PC-3 (cell line): ENCODE results near the gene SCN7A.

Experiments used
- EZH2 ChIP-seq: fragments of 300-600 bp; sonication (generic); IDR thresholded peaks from one replicate; pipeline ENCODE4 v1.6.1; 2017; ENCODE audit warnings: antibody characterized with exemption, mild to moderate bottlenecking, low read length; ENCODE audit not compliant: unreplicated experiment
- EZH2phosphoT487 ChIP-seq: fragments of 300-600 bp; sonication (generic); IDR thresholded peaks from 2 replicates; pipeline ENCODE4 v1.6.1; 2018; ENCODE audit warnings: mild to moderate bottlenecking, antibody characterized with exemption, low read length, borderline replicate concordance
- TF ChIP-seq, protein P1 (sequence below): fragments of 300-600 bp; sonication (generic); conservative IDR thresholded peaks from 2 replicates; pipeline ENCODE4 v1.5.1; 2017; ENCODE audit warnings: antibody characterized with exemption, low read depth, mild to moderate bottlenecking, low read length

GRCh38 chr2:166380615-166381014, 113.4 kb downstream of the SCN7A start:
- no peak for TF ChIP-seq EZH2
- TF ChIP-seq, protein P1, sequence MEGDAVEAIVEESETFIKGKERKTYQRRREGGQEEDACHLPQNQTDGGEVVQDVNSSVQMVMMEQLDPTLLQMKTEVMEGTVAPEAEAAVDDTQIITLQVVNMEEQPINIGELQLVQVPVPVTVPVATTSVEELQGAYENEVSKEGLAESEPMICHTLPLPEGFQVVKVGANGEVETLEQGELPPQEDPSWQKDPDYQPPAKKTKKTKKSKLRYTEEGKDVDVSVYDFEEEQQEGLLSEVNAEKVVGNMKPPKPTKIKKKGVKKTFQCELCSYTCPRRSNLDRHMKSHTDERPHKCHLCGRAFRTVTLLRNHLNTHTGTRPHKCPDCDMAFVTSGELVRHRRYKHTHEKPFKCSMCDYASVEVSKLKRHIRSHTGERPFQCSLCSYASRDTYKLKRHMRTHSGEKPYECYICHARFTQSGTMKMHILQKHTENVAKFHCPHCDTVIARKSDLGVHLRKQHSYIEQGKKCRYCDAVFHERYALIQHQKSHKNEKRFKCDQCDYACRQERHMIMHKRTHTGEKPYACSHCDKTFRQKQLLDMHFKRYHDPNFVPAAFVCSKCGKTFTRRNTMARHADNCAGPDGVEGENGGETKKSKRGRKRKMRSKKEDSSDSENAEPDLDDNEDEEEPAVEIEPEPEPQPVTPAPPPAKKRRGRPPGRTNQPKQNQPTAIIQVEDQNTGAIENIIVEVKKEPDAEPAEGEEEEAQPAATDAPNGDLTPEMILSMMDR: no peak
- TF ChIP-seq EZH2phosphoT487: no peak
